Osteoblast (primary cell): ENCODE results near the gene HTATSF1. TPM values are rescaled to one million over a fixed set of nuclear protein-coding genes. Genes with fewer than 3 reads are reported as not detected.

Experiments
- DNase-seq: peaks from one replicate; pipeline ENCODE4 v3.0.0; 2011; ENCODE audit warnings: low spot score, mixed read lengths; ENCODE audit not compliant: insufficient read length; ENCODE audit errors: missing footprints
- H2AFZ ChIP-seq: 2 replicates; pipeline ENCODE4 v1.6.0; 2011; ENCODE audit warnings: mild to moderate bottlenecking, low read length
- H3K27ac ChIP-seq: 2 replicates; pipeline ENCODE4 v1.5.1; 2011; ENCODE audit warnings: mild to moderate bottlenecking, low read depth, low read length, moderate library complexity
- H3K27me3 ChIP-seq: 2 replicates; pipeline ENCODE4 v1.6.0; 2012; ENCODE audit warnings: mild to moderate bottlenecking, control low read depth, inconsistent platforms, low read length, moderate library complexity; ENCODE audit not compliant: insufficient read depth
- H3K36me3 ChIP-seq: 2 replicates; pipeline ENCODE4 v1.5.1; 2011; ENCODE audit warnings: mild to moderate bottlenecking, low read length, control low read depth, moderate library complexity; ENCODE audit not compliant: insufficient read depth
- H3K4me1 ChIP-seq: 2 replicates; pipeline ENCODE4 v1.5.1; 2011; ENCODE audit warnings: mild to moderate bottlenecking, low read length, control low read depth, moderate library complexity; ENCODE audit not compliant: insufficient read depth
- H3K4me2 ChIP-seq: 2 replicates; pipeline ENCODE4 v1.6.0; 2011; ENCODE audit warnings: mild to moderate bottlenecking, low read length; ENCODE audit not compliant: insufficient read depth
- H3K4me3 ChIP-seq: fragments of 200-600 bp; sonication (generic); 3 replicates; pipeline ENCODE4 v1.5.1; 2012; ENCODE audit warnings: mild to moderate bottlenecking, low read length, inconsistent platforms; ENCODE audit not compliant: insufficient read depth
- H3K79me2 ChIP-seq: 2 replicates; pipeline ENCODE4 v1.6.0; 2012; ENCODE audit warnings: mild to moderate bottlenecking, low read length, control low read depth, inconsistent platforms; ENCODE audit not compliant: insufficient read depth
- H3K9me3 ChIP-seq: 2 replicates; pipeline ENCODE4 v1.5.1; 2011; ENCODE audit warnings: low read depth, low read length, control low read depth
- H4K20me1 ChIP-seq: 2 replicates; pipeline ENCODE4 v1.6.0; 2012; ENCODE audit warnings: mild to moderate bottlenecking, low read length, control low read depth; ENCODE audit not compliant: insufficient read depth
- total RNA-seq: library from RNA; depleted of rRNA; stranded (reverse); fragments of >200 nt; gene quantifications from 2 replicates; pipeline ENCODE4 v1.2.3, GENCODE V29; 2012
- TF ChIP-seq, protein P1 (sequence below): IDR thresholded peaks from 2 replicates; pipeline ENCODE4 v1.5.1; 2011; ENCODE audit warnings: mild to moderate bottlenecking, low read depth, low read length, moderate library complexity; ENCODE audit errors: extremely low read depth

The HTATSF1 gene
- total RNA-seq, 1 donor = 26.1 TPM

DNA sequence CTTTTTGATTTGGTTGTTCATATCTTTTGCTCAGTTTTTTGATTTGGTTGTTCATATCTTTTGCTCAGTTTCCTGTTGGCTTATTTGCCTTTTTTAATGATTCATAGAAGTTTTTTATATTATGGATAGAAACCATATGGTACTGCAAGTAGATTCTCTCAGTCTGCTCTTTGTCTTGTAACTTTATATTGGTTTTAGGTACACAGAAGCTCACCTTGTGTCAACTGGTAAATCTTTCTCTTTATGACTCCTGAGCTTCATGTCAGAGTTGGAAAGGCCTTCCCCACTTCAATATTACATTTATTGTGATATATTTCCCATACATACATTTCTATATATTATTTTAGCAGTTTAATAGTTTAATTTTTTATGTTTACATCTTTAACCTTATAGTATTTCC lies 26.4 kb downstream of the HTATSF1 start:
- TF ChIP-seq, protein P1, sequence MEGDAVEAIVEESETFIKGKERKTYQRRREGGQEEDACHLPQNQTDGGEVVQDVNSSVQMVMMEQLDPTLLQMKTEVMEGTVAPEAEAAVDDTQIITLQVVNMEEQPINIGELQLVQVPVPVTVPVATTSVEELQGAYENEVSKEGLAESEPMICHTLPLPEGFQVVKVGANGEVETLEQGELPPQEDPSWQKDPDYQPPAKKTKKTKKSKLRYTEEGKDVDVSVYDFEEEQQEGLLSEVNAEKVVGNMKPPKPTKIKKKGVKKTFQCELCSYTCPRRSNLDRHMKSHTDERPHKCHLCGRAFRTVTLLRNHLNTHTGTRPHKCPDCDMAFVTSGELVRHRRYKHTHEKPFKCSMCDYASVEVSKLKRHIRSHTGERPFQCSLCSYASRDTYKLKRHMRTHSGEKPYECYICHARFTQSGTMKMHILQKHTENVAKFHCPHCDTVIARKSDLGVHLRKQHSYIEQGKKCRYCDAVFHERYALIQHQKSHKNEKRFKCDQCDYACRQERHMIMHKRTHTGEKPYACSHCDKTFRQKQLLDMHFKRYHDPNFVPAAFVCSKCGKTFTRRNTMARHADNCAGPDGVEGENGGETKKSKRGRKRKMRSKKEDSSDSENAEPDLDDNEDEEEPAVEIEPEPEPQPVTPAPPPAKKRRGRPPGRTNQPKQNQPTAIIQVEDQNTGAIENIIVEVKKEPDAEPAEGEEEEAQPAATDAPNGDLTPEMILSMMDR = no peak

DNA sequence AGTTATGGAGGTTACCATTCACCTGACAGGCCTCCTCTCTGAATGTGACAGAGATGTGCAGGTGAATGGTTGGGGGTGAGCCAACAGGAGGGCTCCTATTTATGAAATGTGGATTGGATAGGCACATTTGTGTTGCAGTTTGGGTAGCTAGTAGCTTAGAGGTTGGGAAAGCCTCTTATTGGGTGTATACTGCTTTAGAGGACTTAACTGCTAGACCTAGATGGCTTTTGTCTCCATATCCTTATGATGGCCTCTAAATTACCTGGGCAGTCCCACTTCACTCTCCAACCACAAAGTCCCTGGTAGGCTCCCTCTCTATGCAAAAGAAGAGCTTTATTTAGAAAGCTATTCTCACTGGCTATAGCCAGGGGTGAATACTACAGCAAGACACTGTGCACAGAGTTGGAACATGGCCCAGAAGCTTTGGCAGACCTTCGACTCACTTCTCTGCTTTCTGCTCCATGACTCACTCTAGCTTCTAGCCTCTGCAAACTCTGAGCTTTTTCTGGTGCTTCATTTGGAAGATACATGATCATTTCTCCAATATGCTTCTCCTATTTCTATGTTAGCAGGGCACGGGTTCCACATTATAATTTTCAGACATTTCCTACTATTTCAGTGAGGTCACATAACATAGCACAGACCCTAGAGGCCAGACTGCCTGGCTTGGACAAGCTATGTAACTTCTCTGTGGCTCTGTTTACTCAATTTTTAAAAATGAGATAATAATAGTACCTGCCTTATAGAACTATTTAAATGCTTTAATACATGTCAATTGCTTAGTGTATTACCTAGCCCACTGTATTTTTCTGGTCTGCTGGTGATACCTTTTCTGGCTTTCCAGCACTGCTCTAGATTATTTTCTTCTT lies 28.6 kb downstream of the HTATSF1 start:
- Histone ChIP-seq H3K4me2 (no peak overlapping the region), H3K27me3 (peaks cover 5% of the 10 kb centered on the region), H4K20me1 (no peaks in the 10 kb centered on the region), H3K4me1 (no peaks in the 10 kb centered on the region), H3K27ac (no peak overlapping the region), H2AFZ (no peak overlapping the region), H3K36me3 (no peaks in the 10 kb centered on the region), H3K79me2 (no peaks in the 10 kb centered on the region), H3K4me3 (no peak overlapping the region), H3K9me3 (no peaks in the 10 kb centered on the region)
- peak; percentile 77 for DNase-seq
- TF ChIP-seq, protein P1 = no peak

More for the DNA sequence above, 26.4 kb downstream of the HTATSF1 start:
- Histone ChIP-seq H3K79me2 (no peaks in the 10 kb centered on the region), H3K9me3 (no peaks in the 10 kb centered on the region), H4K20me1 (no peaks in the 10 kb centered on the region), H3K27ac (no peak overlapping the region), H3K4me1 (no peaks in the 10 kb centered on the region), H3K27me3 (peaks cover 5% of the 10 kb centered on the region), H3K4me3 (no peak overlapping the region), H3K4me2 (no peak overlapping the region), H3K36me3 (no peaks in the 10 kb centered on the region), H2AFZ (no peak overlapping the region)
- no peak for DNase-seq

DNA sequence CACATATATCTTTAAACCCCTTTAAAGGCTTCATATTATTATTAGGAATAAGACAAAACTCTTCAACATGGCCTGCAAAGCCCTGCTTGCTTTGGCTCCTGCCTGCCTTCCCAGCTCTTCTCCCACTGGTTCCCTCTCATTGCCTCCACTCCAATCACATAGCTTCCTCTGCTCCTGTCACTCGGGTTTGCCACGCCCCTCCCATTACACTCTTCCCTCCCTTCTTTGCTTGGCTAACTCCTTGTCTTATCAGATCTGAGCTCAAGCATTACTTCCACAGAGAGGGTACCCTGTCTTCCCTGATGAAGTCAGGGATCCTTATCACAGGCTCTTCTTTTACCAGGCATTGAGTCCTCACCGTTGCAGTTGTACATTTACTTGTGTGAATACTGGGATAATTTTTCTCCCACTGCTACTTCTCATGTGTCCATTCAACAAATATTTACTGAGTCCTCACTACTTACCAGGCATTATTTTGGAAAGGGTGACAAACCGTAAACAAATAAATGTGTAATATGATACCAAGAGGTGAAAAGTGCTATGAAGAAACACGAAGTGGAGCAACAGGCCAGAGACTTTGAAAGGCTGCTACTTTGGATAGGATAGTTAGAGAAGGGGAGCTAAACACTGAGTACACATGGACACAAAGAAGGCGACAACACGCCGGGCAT lies 31.4 kb downstream of the HTATSF1 start:
- DNase-seq = no peak
- Histone ChIP-seq H2AFZ (no peak overlapping the region), H3K27me3 (peaks cover 5% of the 10 kb centered on the region), H3K4me3 (no peak overlapping the region), H3K4me1 (no peaks in the 10 kb centered on the region), H3K79me2 (no peaks in the 10 kb centered on the region), H3K27ac (no peak overlapping the region), H3K4me2 (no peak overlapping the region), H3K36me3 (no peaks in the 10 kb centered on the region), H4K20me1 (no peaks in the 10 kb centered on the region), H3K9me3 (no peaks in the 10 kb centered on the region)
- TF ChIP-seq, protein P1 = no peak

DNA sequence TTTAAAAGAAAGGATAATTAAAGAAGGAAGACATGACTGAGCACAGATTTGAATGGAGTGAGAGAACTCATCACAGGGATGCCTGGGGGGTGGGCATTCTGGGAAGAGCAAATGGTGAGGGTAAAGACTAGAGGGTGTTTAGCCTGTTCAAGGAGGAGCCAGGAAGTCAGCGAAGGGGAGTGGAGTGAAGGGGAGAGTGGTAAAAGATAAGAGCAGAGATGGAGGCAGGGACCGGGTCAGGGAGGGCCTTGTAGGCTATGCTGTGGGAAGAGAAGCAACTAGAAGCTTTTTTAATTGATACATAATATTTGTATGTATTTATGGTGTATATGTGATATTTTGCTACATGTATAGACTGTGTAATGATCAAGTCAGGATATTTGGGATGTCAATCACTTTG lies 32.4 kb downstream of the HTATSF1 start:
- Histone ChIP-seq H2AFZ (no peak overlapping the region), H4K20me1 (no peaks in the 10 kb centered on the region), H3K4me1 (no peaks in the 10 kb centered on the region), H3K36me3 (no peaks in the 10 kb centered on the region), H3K27ac (no peak overlapping the region), H3K27me3 (peaks cover 5% of the 10 kb centered on the region), H3K79me2 (no peaks in the 10 kb centered on the region), H3K4me3 (no peak overlapping the region), H3K4me2 (no peak overlapping the region), H3K9me3 (no peaks in the 10 kb centered on the region)
- TF ChIP-seq, protein P1 = no peak
- DNase-seq = no peak
